GM11168 (cell line): Measurements from ENCODE around the gene OTOL1.
"Not testable (repeated sequence)": the region's sequence is repeated elsewhere in the genome, so short reads cannot be mapped to it uniquely, and the experiment has no call there.

Source experiments
- in situ Hi-C: fragments of 300-500 bp; cut with MboI; formaldehyde crosslinking; loops from one replicate; pipeline ENCODE4 v1.12.0; 2022; ENCODE audit warnings: low sequenced_read_pairs; ENCODE audit not compliant: unreplicated experiment

The OTOL1 gene

GRCh38 chr3:161496508-161496907 lies at the start of gene OTOL1:
Gene OTOL1 (plus strand): TSS chr3:161496808. CDS start chr3:161496808, 0 bp downstream.
- in situ Hi-C loops, result no loop called here

DNA sequence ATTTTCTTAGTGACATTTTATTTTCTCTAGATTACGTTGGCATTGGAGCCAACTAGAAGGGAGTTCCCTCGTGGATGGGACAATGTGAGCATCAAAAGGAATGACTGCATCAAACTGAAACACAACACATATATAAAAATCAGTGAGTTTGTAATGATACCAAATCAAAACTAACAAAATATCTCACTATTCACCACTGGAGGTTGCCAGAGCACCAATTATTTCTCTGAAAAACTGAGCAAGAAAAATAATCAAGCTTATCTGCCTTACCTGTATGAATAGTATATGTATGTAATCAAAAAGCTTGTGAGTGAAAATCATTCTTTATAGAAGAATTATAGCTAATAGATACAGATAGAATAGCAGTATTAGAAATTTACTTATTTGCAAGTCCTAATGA lies 46.8 kb upstream of the OTOL1 start:
- in situ Hi-C loops, result no loop called here

GRCh38 chr3:161452179-161452578 lies 44.4 kb upstream of the OTOL1 start:
- in situ Hi-C loops, result no loop called here

DNA sequence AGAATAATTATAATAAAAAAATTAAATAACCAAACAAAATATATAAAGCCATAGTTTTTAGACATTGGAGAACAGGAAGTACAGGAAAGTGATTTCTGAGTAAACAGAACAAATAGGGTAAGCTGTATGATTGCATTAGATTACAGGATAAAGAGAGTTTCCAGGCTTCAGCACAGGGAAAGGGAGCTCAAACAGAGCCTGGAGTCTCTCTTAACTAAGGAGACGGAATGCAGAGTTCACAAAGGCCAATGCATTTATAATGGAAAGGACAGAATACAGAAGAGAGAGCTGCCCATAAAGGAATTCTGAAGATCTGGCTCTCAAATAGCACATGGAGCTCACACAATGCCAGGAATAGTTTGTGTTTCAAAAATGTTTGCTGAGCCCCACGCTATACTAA lies 42.0 kb upstream of the OTOL1 start:
- in situ Hi-C loops, result no loop called here

- in situ Hi-C loops, result no loop called here
Observed at GRCh38 chr3:161455962-161456361, 40.6 kb upstream of the OTOL1 start.

GRCh38 chr3:161462138-161462537 lies 34.5 kb upstream of the OTOL1 start:
- in situ Hi-C loops, result no loop called here

- in situ Hi-C loops, result no loop called here
Observed at GRCh38 chr3:161471211-161471610, 25.4 kb upstream of the OTOL1 start.

DNA sequence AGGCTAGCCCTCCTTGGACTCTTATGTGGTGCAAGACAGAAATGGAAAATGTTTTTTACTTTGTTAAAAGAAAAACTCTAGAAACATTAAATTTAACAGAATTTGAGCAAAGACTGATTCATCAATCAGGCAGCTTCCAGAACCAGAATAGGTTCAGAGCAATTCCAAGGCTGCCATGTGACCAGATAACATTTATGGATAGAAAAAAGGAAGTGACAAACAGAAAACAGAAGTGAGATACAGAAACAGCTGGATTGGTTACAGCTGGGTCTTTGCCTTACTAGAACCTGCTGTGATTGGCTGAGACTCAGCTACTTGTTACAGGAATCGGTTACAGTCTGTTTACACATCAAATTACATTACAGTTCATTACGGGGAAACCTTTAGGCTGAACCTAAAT lies 22.5 kb upstream of the OTOL1 start:
- in situ Hi-C loops, result no loop called here

- in situ Hi-C loops, result no loop called here
Observed at GRCh38 chr3:161474741-161475140, 21.9 kb upstream of the OTOL1 start.

GRCh38 chr3:161475206-161475605 lies 21.4 kb upstream of the OTOL1 start:
- in situ Hi-C loops, result no loop called here

- in situ Hi-C loops, result no loop called here
Observed at GRCh38 chr3:161475905-161476304, 20.7 kb upstream of the OTOL1 start.

- in situ Hi-C loops, result no loop called here
Observed at GRCh38 chr3:161484226-161484625, 12.4 kb upstream of the OTOL1 start.

- in situ Hi-C loops, result not testable (repeated sequence)
Observed at GRCh38 chr3:161488284-161488683, 8.3 kb upstream of the OTOL1 start.

DNA sequence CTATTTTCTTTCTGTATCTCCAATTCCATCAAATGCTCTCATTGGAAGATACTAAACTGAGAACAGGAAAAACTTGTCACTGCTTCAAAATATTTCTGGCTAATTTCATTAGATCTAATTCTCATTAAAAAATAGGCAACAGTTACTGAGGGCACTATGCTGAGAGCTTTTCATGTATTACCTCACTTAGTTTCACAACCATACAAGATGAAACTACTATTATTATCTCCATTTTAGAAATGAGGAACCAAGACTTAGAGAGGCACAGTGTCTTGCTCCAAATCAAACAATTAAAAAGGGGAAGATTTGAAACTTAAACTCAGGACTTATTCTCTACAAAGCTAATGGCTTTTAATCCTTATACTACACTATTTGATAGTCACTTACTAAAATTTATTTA lies 7.2 kb upstream of the OTOL1 start:
- in situ Hi-C loops, result no loop called here

- in situ Hi-C loops, result not testable (repeated sequence)
Observed at GRCh38 chr3:161490845-161491244, 5.8 kb upstream of the OTOL1 start.

- in situ Hi-C loops, result no loop called here
Observed at GRCh38 chr3:161498259-161498921, 1.8 kb downstream of the OTOL1 start.

GRCh38 chr3:161500068-161500796 lies 3.6 kb downstream of the OTOL1 start:
- in situ Hi-C loops, result no loop called here

DNA sequence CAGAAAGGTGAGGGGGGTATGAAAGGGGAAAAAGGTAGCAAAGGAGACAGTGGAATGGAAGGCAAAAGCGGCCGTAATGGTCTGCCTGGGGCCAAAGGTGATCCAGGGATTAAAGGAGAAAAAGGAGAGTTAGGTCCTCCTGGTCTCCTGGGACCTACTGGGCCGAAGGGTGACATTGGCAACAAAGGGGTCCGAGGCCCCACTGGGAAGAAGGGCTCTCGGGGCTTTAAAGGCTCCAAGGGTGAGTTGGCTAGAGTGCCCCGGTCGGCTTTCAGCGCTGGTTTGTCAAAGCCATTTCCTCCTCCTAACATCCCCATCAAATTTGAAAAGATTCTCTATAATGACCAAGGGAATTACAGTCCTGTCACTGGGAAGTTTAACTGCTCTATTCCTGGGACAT lies 6.7 kb downstream of the OTOL1 start:
- in situ Hi-C loops, result no loop called here

- in situ Hi-C loops, result no loop called here
Observed at GRCh38 chr3:161508852-161509477, 12.4 kb downstream of the OTOL1 start.

DNA sequence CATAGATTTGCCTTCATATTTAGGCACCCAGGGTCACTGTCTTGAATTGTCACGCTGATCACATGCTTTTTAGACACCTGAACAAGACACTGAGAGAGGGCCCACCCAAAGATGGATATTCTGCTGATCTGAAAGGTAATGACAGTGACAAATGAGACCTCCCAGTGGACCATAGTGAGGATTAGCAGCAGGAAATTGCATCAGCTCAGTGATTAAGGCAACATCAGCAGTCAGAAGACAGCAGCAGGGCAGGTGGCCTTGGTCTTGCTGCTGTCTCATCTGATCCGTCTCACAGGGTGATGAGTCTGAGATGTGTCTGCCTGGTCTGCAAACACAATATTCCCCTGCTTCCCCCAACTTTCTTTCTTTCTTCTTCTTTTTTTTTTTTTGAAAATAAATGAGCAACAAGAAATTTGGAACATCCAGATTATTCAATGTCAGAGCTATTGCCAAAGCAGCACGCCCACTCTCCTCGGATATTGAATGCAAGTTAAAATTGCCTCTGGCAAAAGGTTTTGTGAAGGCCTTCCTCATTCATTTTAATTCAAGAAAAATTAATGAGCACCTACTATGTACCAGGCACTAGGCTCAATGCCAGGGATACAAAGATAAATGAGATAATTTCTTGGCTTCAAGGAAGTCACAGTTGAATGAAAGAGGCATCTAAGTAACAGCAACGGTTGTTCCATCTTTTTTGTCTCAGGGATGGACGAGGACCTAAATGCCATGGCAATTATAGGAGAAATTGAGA lies 14.1 kb downstream of the OTOL1 start:
- in situ Hi-C loops, result no loop called here

DNA sequence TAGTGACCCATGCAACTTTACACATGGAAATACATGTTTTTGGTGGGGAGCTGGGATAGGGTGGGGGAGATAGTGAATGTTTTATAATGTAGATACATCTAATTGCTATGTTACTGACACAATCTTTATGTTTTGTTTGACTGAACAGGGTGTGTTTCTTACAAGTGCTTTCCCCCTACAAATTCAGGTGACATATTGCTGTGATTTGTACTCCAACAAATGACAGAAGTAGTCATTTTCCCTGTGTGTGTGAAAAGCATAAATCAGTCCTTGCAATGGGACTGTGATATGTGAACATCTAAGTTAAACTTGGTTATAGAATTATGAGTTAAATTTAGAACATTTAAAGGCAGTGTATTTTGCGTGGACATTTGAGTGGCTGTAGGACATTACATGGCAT lies 27.3 kb downstream of the OTOL1 start:
- in situ Hi-C loops, result no loop called here
